Osteoblast (primary cell): Measurements from ENCODE around the gene CPEB3. TPM values are rescaled to one million over a fixed set of nuclear protein-coding genes. Genes with fewer than 3 reads are reported as not detected.
"Not testable (repeated sequence)": the region's sequence is repeated elsewhere in the genome, so short reads cannot be mapped to it uniquely, and the experiment has no call there.

Source experiments
- DNase-seq: peaks from one replicate; pipeline ENCODE4 v3.0.0; 2011; ENCODE audit warnings: low spot score, mixed read lengths; ENCODE audit not compliant: insufficient read length; ENCODE audit errors: missing footprints
- H2AFZ ChIP-seq: 2 replicates; pipeline ENCODE4 v1.6.0; 2011; ENCODE audit warnings: mild to moderate bottlenecking, low read length
- H3K27ac ChIP-seq: 2 replicates; pipeline ENCODE4 v1.5.1; 2011; ENCODE audit warnings: mild to moderate bottlenecking, low read depth, low read length, moderate library complexity
- H3K27me3 ChIP-seq: 2 replicates; pipeline ENCODE4 v1.6.0; 2012; ENCODE audit warnings: mild to moderate bottlenecking, control low read depth, inconsistent platforms, low read length, moderate library complexity; ENCODE audit not compliant: insufficient read depth
- H3K36me3 ChIP-seq: 2 replicates; pipeline ENCODE4 v1.5.1; 2011; ENCODE audit warnings: mild to moderate bottlenecking, low read length, control low read depth, moderate library complexity; ENCODE audit not compliant: insufficient read depth
- H3K4me1 ChIP-seq: 2 replicates; pipeline ENCODE4 v1.5.1; 2011; ENCODE audit warnings: mild to moderate bottlenecking, low read length, control low read depth, moderate library complexity; ENCODE audit not compliant: insufficient read depth
- H3K4me2 ChIP-seq: 2 replicates; pipeline ENCODE4 v1.6.0; 2011; ENCODE audit warnings: mild to moderate bottlenecking, low read length; ENCODE audit not compliant: insufficient read depth
- H3K4me3 ChIP-seq: fragments of 200-600 bp; sonication (generic); 3 replicates; pipeline ENCODE4 v1.5.1; 2012; ENCODE audit warnings: mild to moderate bottlenecking, low read length, inconsistent platforms; ENCODE audit not compliant: insufficient read depth
- H3K79me2 ChIP-seq: 2 replicates; pipeline ENCODE4 v1.6.0; 2012; ENCODE audit warnings: mild to moderate bottlenecking, low read length, control low read depth, inconsistent platforms; ENCODE audit not compliant: insufficient read depth
- H3K9me3 ChIP-seq: 2 replicates; pipeline ENCODE4 v1.5.1; 2011; ENCODE audit warnings: low read depth, low read length, control low read depth
- H4K20me1 ChIP-seq: 2 replicates; pipeline ENCODE4 v1.6.0; 2012; ENCODE audit warnings: mild to moderate bottlenecking, low read length, control low read depth; ENCODE audit not compliant: insufficient read depth
- total RNA-seq: library from RNA; depleted of rRNA; stranded (reverse); fragments of >200 nt; gene quantifications from 2 replicates; pipeline ENCODE4 v1.2.3, GENCODE V29; 2012
- TF ChIP-seq, protein P1 (sequence below): IDR thresholded peaks from 2 replicates; pipeline ENCODE4 v1.5.1; 2011; ENCODE audit warnings: mild to moderate bottlenecking, low read depth, low read length, moderate library complexity; ENCODE audit errors: extremely low read depth

Gene CPEB3
- total RNA-seq, 1 donor = 1.1 TPM

GRCh38 chr10:92031580-92031979 lies 259.3 kb downstream of the CPEB3 start:
- no peak for DNase-seq
- H2AFZ ChIP-seq = no peak overlapping the region
- no peaks in the 10 kb centered on the region for H4K20me1 ChIP-seq
- H3K4me1 ChIP-seq = no peaks in the 10 kb centered on the region
- H3K4me2 ChIP-seq = no peak overlapping the region
- H3K36me3 ChIP-seq = peaks cover 43% of the 10 kb centered on the region
- no peak overlapping the region for H3K27ac ChIP-seq
- no peaks in the 10 kb centered on the region for H3K79me2 ChIP-seq
- no peak overlapping the region for H3K4me3 ChIP-seq
- TF ChIP-seq, protein P1, sequence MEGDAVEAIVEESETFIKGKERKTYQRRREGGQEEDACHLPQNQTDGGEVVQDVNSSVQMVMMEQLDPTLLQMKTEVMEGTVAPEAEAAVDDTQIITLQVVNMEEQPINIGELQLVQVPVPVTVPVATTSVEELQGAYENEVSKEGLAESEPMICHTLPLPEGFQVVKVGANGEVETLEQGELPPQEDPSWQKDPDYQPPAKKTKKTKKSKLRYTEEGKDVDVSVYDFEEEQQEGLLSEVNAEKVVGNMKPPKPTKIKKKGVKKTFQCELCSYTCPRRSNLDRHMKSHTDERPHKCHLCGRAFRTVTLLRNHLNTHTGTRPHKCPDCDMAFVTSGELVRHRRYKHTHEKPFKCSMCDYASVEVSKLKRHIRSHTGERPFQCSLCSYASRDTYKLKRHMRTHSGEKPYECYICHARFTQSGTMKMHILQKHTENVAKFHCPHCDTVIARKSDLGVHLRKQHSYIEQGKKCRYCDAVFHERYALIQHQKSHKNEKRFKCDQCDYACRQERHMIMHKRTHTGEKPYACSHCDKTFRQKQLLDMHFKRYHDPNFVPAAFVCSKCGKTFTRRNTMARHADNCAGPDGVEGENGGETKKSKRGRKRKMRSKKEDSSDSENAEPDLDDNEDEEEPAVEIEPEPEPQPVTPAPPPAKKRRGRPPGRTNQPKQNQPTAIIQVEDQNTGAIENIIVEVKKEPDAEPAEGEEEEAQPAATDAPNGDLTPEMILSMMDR = no peak
- H3K27me3 ChIP-seq = no peaks in the 10 kb centered on the region
- no peaks in the 10 kb centered on the region for H3K9me3 ChIP-seq

GRCh38 chr10:92027141-92027540 lies 263.7 kb downstream of the CPEB3 start:
- Histone ChIP-seq H3K9me3 (no peaks in the 10 kb centered on the region), H3K4me2 (no peak overlapping the region), H3K79me2 (no peaks in the 10 kb centered on the region), H3K4me1 (peaks cover 7% of the 10 kb centered on the region), H3K36me3 (peaks cover 58% of the 10 kb centered on the region), H4K20me1 (no peaks in the 10 kb centered on the region), H3K4me3 (no peak overlapping the region), H2AFZ (no peak overlapping the region), H3K27ac (no peak overlapping the region), H3K27me3 (no peaks in the 10 kb centered on the region)
- DNase-seq = no peak
- TF ChIP-seq, protein P1 = no peak

GRCh38 chr10:92025340-92025739 lies 265.5 kb downstream of the CPEB3 start:
- H3K4me3 ChIP-seq, H3K79me2 ChIP-seq, H3K27ac ChIP-seq, H3K4me1 ChIP-seq, H3K27me3 ChIP-seq, H2AFZ ChIP-seq, H3K4me2 ChIP-seq, H3K9me3 ChIP-seq, DNase-seq, H4K20me1 ChIP-seq: not testable (repeated sequence)
- peaks cover 51% of the 10 kb centered on the region for H3K36me3 ChIP-seq

DNA sequence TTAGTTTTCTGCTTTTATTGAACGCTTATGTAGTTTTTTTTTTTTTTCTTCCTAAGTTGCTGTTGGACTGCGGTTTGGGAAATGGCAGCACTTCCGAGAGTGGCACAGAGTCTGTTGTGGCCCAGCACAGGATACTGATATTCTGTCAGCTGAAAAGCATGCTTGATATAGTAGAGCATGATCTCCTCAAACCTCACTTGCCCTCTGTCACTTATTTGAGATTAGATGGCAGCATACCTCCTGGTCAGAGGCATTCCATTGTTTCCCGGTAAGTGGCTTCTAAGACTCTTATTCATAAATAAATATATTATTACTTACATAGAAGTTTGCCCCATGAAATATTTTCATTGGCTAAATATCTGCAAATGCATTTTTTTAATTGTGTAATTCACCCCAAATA lies 266.2 kb downstream of the CPEB3 start:
- TF ChIP-seq, protein P1 = no peak
- Histone ChIP-seq H3K4me1 (peaks cover 7% of the 10 kb centered on the region), H3K79me2 (no peaks in the 10 kb centered on the region), H3K4me3 (no peak overlapping the region), H4K20me1 (no peaks in the 10 kb centered on the region), H2AFZ (no peak overlapping the region), H3K36me3 (peaks cover 52% of the 10 kb centered on the region), H3K4me2 (no peak overlapping the region), H3K27me3 (no peaks in the 10 kb centered on the region), H3K9me3 (no peaks in the 10 kb centered on the region), H3K27ac (no peak overlapping the region)
- DNase-seq = no peak
